IMR-90 (cell line): ENCODE measurements around the gene HOXD9. TPM values are rescaled to one million over a fixed set of nuclear protein-coding genes. Genes with fewer than 3 reads are reported as not detected.

Experiments used
- ATAC-seq: fragments of 200-7000 bp; cut with Tn5 transposase; 2 replicates; pipeline ENCODE4 v1.9.1; 2020; ENCODE audit warnings: low read depth, mild to moderate bottlenecking, moderate library complexity
- BruUV-seq: library from RNA; stranded (reverse); fragments of 400-500 nt; replicated peaks from 2 replicates; lab custom pipeline; 2021; lab: Mats Ljungman, UMichigan
- CTCF ChIA-PET: fragments of 300-600 bp; formaldehyde crosslinking; extraction: SDS; loops from one replicate; lab custom pipeline; 2021; ENCODE audit warnings: antibody characterized with exemption; lab: Yijun Ruan, JAX
- POLR2A ChIA-PET: fragments of 300-600 bp; sonication (Branson Sonifier 250); formaldehyde crosslinking; loops from one replicate; lab custom pipeline; 2022; ENCODE audit warnings: antibody characterized with exemption; ENCODE audit not compliant: unreplicated experiment; lab: Charles Lee
- DNase-seq: peaks from one replicate; pipeline ENCODE4 v3.0.0; 2013
- H2AFZ ChIP-seq: replicated peaks from 2 replicates; pipeline ENCODE3; 2013; ENCODE audit warnings: low read length, mild to moderate bottlenecking; ENCODE audit not compliant: poor library complexity
- H2AK5ac ChIP-seq: 2 replicates; pipeline ENCODE4 v1.6.1; 2013; ENCODE audit warnings: low read depth, low read length, inconsistent platforms
- H2AK9ac ChIP-seq: replicated peaks from 2 replicates; pipeline ENCODE3; 2013; ENCODE audit warnings: mild to moderate bottlenecking, low read depth, low read length, moderate library complexity; ENCODE audit not compliant: poor library complexity
- H2BK120ac ChIP-seq: 2 replicates; pipeline ENCODE4 v1.6.1; 2013; ENCODE audit warnings: low read depth, low read length, inconsistent platforms
- H2BK15ac ChIP-seq: 3 replicates; pipeline ENCODE4 v1.6.1; 2013; ENCODE audit warnings: low read depth, low read length, inconsistent platforms
- H2BK20ac ChIP-seq: 2 replicates; pipeline ENCODE4 v1.6.1; 2013; ENCODE audit warnings: low read depth, mild to moderate bottlenecking, inconsistent platforms, low read length, moderate library complexity
- H2BK5ac ChIP-seq: 2 replicates; pipeline ENCODE4 v1.6.1; 2013; ENCODE audit warnings: mild to moderate bottlenecking, low read depth, low read length, inconsistent platforms; ENCODE audit not compliant: poor library complexity, severe bottlenecking
- H3K14ac ChIP-seq: replicated peaks from 2 replicates; pipeline ENCODE4 v1.6.1; 2013; ENCODE audit warnings: low read depth, low read length, inconsistent platforms
- H3K18ac ChIP-seq: 2 replicates; pipeline ENCODE4 v1.6.1; 2013; ENCODE audit warnings: low read depth, low read length, control low read depth
- H3K23ac ChIP-seq: 2 replicates; pipeline ENCODE4 v1.6.1; 2013; ENCODE audit warnings: low read depth, low read length, inconsistent platforms
- H3K27ac ChIP-seq: 2 replicates; pipeline ENCODE4 v1.5.1; 2013; ENCODE audit warnings: mild to moderate bottlenecking, control low read depth, low read length; ENCODE audit not compliant: insufficient read depth
- H3K27me3 ChIP-seq: 2 replicates; pipeline ENCODE4 v1.6.1; 2013; ENCODE audit warnings: low read length; ENCODE audit not compliant: control insufficient read depth, insufficient read depth
- H3K36me3 ChIP-seq: 2 replicates; pipeline ENCODE4 v1.6.1; 2013; ENCODE audit warnings: low read length, mixed read lengths; ENCODE audit not compliant: control insufficient read depth, insufficient read depth
- H3K4ac ChIP-seq: 2 replicates; pipeline ENCODE4 v1.6.1; 2013; ENCODE audit warnings: low read depth, low read length, inconsistent platforms
- H3K4me1 ChIP-seq: 2 replicates; pipeline ENCODE4 v1.6.1; 2013; ENCODE audit warnings: low read length, mixed read lengths; ENCODE audit not compliant: control insufficient read depth, insufficient read depth
- H3K4me2 ChIP-seq: 2 replicates; pipeline ENCODE4 v1.6.1; 2013; ENCODE audit warnings: low read depth, mild to moderate bottlenecking, control low read depth, low read length, moderate library complexity
- H3K4me3 ChIP-seq: 2 replicates; pipeline ENCODE4 v1.5.1; 2013; ENCODE audit warnings: low read depth, mild to moderate bottlenecking, control low read depth, low read length, moderate library complexity; ENCODE audit not compliant: insufficient read depth
- H3K56ac ChIP-seq: 2 replicates; pipeline ENCODE4 v1.6.1; 2013; ENCODE audit warnings: low read length, inconsistent platforms; ENCODE audit not compliant: insufficient read depth; ENCODE audit errors: extremely low read depth
- H3K79me1 ChIP-seq, 2 experiments: 2 replicates each; pipeline ENCODE4 v1.6.1; 2013; ENCODE audit warnings: low read length in 2 of 2, inconsistent platforms in 1 of 2, low read depth in 1 of 2
- H3K9ac ChIP-seq: 2 replicates; pipeline ENCODE4 v1.6.1; 2013; ENCODE audit warnings: low read depth, low read length, control low read depth
- H3K9me1 ChIP-seq: 2 replicates; pipeline ENCODE4 v1.6.1; 2013; ENCODE audit warnings: low read length, inconsistent platforms; ENCODE audit not compliant: insufficient read depth
- H3K9me3 ChIP-seq: 2 replicates; pipeline ENCODE4 v1.6.1; 2013; ENCODE audit warnings: low read length; ENCODE audit not compliant: control insufficient read depth, insufficient read depth
- H4K20me1 ChIP-seq: 2 replicates; pipeline ENCODE4 v1.6.1; 2013; ENCODE audit warnings: low read length, inconsistent platforms; ENCODE audit not compliant: insufficient read depth
- H4K5ac ChIP-seq: 2 replicates; pipeline ENCODE4 v1.6.1; 2013; ENCODE audit warnings: mild to moderate bottlenecking, low read depth, low read length, control low read depth
- H4K8ac ChIP-seq, 2 experiments: 2 replicates each; pipeline ENCODE4 v1.6.1; 2013; ENCODE audit warnings: low read depth in 2 of 2, low read length in 2 of 2, control low read depth in 1 of 2, inconsistent platforms in 1 of 2
- H4K91ac ChIP-seq: 2 replicates; pipeline ENCODE4 v1.6.1; 2013; ENCODE audit warnings: low read depth, low read length, inconsistent platforms; ENCODE audit not compliant: insufficient read depth
- BHLHE40 ChIP-seq: fragments of 150-350 bp; IDR thresholded peaks from 2 replicates; pipeline ENCODE4 v1.6.1; 2016; ENCODE audit warnings: mild to moderate bottlenecking, low read depth, low read length
- CEBPB ChIP-seq: IDR thresholded peaks from 2 replicates; pipeline ENCODE4 v1.6.1; 2012; ENCODE audit warnings: low read depth, low read length, improper control_type of control experiment
- CHD1 ChIP-seq: IDR thresholded peaks from 2 replicates; pipeline ENCODE4 v1.6.1; 2012; ENCODE audit warnings: low read depth, low read length, improper control_type of control experiment
- ELK1 ChIP-seq: fragments of 150-350 bp; IDR thresholded peaks from 2 replicates; pipeline ENCODE4 v1.6.1; 2016; ENCODE audit warnings: low read depth, mild to moderate bottlenecking, low read length, moderate library complexity, borderline replicate concordance
- MAFK ChIP-seq: IDR thresholded peaks from 2 replicates; pipeline ENCODE4 v1.6.1; 2012; ENCODE audit warnings: low read depth, low read length, improper control_type of control experiment
- MXI1 ChIP-seq: IDR thresholded peaks from 2 replicates; pipeline ENCODE4 v1.6.1; 2012; ENCODE audit warnings: low read depth, mild to moderate bottlenecking, low read length, moderate library complexity, borderline replicate concordance
- NFE2L2 ChIP-seq: fragments of 150-350 bp; IDR thresholded peaks from 2 replicates; pipeline ENCODE4 v1.6.1; 2016; ENCODE audit warnings: low read depth, mild to moderate bottlenecking, low read length
- POLR2A ChIP-seq: IDR thresholded peaks from 2 replicates; pipeline ENCODE4 v1.6.1; 2012; ENCODE audit warnings: mild to moderate bottlenecking, low read depth, low read length
- RAD21 ChIP-seq: IDR thresholded peaks from 2 replicates; pipeline ENCODE4 v1.6.1; 2012; ENCODE audit warnings: low read length, improper control_type of control experiment
- RCOR1 ChIP-seq: IDR thresholded peaks from 2 replicates; pipeline ENCODE4 v1.6.1; 2012; ENCODE audit warnings: mild to moderate bottlenecking, low read length, improper control_type of control experiment; ENCODE audit not compliant: insufficient replicate concordance
- RFX5 ChIP-seq: IDR thresholded peaks from 2 replicates; pipeline ENCODE4 v1.8.0; 2012; ENCODE audit warnings: low read depth, mild to moderate bottlenecking, low read length, moderate library complexity
- SMC3 ChIP-seq: fragments of 150-350 bp; IDR thresholded peaks from 2 replicates; pipeline ENCODE4 v1.6.1; 2016; ENCODE audit warnings: low read depth, mild to moderate bottlenecking, antibody characterized with exemption, low read length, moderate library complexity
- USF2 ChIP-seq: fragments of 150-350 bp; IDR thresholded peaks from 2 replicates; pipeline ENCODE4 v1.6.1; 2017; ENCODE audit warnings: mild to moderate bottlenecking, antibody characterized with exemption, low read length, low read depth
- WGBS, 2 experiments: methylation state at CpG; one replicate each; pipeline versions ENCODE4 v1.1.5 to v1.1.7; 2013; ENCODE audit warnings: missing lambda C conversion rate in 2 of 2; ENCODE audit not compliant: insufficient read length in 1 of 2; ENCODE audit errors: extremely low coverage in 2 of 2; 5-methylcytosine and 5-hydroxymethylcytosine counted together
- dilution Hi-C: fragments of 300-500 bp; cut with HindIII; formaldehyde crosslinking; loops from one replicate; pipeline ENCODE4 v1.14.3; 2018; ENCODE audit warnings: low sequenced_read_pairs; ENCODE audit not compliant: unreplicated experiment
- in situ Hi-C: fragments of 300-500 bp; cut with MboI; formaldehyde crosslinking; loops from 3 replicates; pipeline ENCODE4 v1.14.3; 2019; ENCODE audit warnings: low sequenced_read_pairs, inconsistent platforms, mixed read lengths
- intact Hi-C: fragments of 100-400 bp; cut with micrococcal nuclease; formaldehyde crosslinking; loops from 2 replicates; pipeline ENCODE4 v1.10.0; 2022
- polyA plus RNA-seq, 3 experiments: library from polyadenylated mRNA; depleted of rRNA; stranded (reverse); fragments of >200 nt; gene quantifications; 2 replicates each; pipeline ENCODE4 v1.2.3, GENCODE V29; 2012; ENCODE audit warnings: low replicate concordance in 1 of 3
- total RNA-seq: library from RNA; depleted of rRNA; stranded (reverse); fragments of >200 nt; gene quantifications from 2 replicates; pipeline ENCODE4 v1.2.3, GENCODE V29; 2012
- TF ChIP-seq, protein P1 (sequence below): conservative IDR thresholded peaks from 2 replicates; pipeline ENCODE4 v1.5.1; 2012; ENCODE audit warnings: mild to moderate bottlenecking, low read depth, low read length, improper control_type of control experiment

The HOXD9 gene
- total and polyA plus RNA-seq, 2 of the 4 experiments (the other 2 are of a cell fraction) = not detected

GRCh38 chr2:176130147-176130956 is 7.8 kb downstream of the HOXD9 start:
- peak overlapping the region; percentile 39; the same call in 1 of the 2 replicates for H3K4me2 ChIP-seq
- no peaks in the 10 kb centered on the region; the same call in none of the 2 replicates for H3K9me3 ChIP-seq
- peak overlapping the region; percentile 7; the same call in 1 of the 2 replicates for H3K4me3 ChIP-seq
- no peaks in the 10 kb centered on the region for H3K4me1 ChIP-seq
- no peak overlapping the region for H3K18ac ChIP-seq
- H3K27ac ChIP-seq = no peak overlapping the region
- peak overlapping the region; percentile 66 for H2AFZ ChIP-seq
- H4K91ac ChIP-seq = no peak overlapping the region
- H2AK9ac ChIP-seq = no peak overlapping the region
- H2BK120ac ChIP-seq = no peak overlapping the region
- no peaks in the 10 kb centered on the region for H3K36me3 ChIP-seq
- no peaks in the 10 kb centered on the region for H3K9me1 ChIP-seq
- H3K4ac ChIP-seq = no peak overlapping the region
- peaks cover 86% of the 10 kb centered on the region for H3K27me3 ChIP-seq
- intact Hi-C loops (no loop called here), dilution Hi-C loops (no loop called here), in situ Hi-C loops (no loop called here)
- H4K5ac ChIP-seq = no peak overlapping the region
- no peaks in the 10 kb centered on the region for H3K79me1 ChIP-seq
- ChIA-PET CTCF (interaction anchor here (1.3 to 1.7 kb wide), 3 partner anchors 9 to 1019 kb away, joined by 3 to 6 read pairs (median 3); no protein-coding TSS in a partner anchor), POLR2A (no interaction called here)
- H2AK5ac ChIP-seq = no peak overlapping the region
- H4K8ac ChIP-seq = no peak overlapping the region
- peak; percentile 48 for ATAC-seq
- DNase-seq = no peak
- H2BK20ac ChIP-seq = no peak overlapping the region
- no peak overlapping the region for H3K9ac ChIP-seq
- peak overlapping the region; percentile 51; the same call in 1 of the 2 replicates for H3K23ac ChIP-seq
- H4K20me1 ChIP-seq = no peaks in the 10 kb centered on the region
- H3K14ac ChIP-seq = no peak overlapping the region
- H2BK15ac ChIP-seq = no peak overlapping the region
- H2BK5ac ChIP-seq = no peak overlapping the region
- H3K56ac ChIP-seq = no peak overlapping the region
- WGBS, 2 experiments = 0% methylated on average over 44 of the region's 100 CpGs; no CpG with 5 or more reads in 1 of the 2 experiments
- no TSS peak for BruUV-seq
- TF ChIP-seq ELK1 (no peak), MXI1 (no peak), CHD1 (no peak), SMC3 (no peak), CEBPB (no peak), RCOR1 (no peak), RAD21 (no peak), NFE2L2 (no peak), RFX5 (no peak), POLR2A (no peak), USF2 (no peak), MAFK (no peak), BHLHE40 (no peak)
- TF ChIP-seq, protein P1, sequence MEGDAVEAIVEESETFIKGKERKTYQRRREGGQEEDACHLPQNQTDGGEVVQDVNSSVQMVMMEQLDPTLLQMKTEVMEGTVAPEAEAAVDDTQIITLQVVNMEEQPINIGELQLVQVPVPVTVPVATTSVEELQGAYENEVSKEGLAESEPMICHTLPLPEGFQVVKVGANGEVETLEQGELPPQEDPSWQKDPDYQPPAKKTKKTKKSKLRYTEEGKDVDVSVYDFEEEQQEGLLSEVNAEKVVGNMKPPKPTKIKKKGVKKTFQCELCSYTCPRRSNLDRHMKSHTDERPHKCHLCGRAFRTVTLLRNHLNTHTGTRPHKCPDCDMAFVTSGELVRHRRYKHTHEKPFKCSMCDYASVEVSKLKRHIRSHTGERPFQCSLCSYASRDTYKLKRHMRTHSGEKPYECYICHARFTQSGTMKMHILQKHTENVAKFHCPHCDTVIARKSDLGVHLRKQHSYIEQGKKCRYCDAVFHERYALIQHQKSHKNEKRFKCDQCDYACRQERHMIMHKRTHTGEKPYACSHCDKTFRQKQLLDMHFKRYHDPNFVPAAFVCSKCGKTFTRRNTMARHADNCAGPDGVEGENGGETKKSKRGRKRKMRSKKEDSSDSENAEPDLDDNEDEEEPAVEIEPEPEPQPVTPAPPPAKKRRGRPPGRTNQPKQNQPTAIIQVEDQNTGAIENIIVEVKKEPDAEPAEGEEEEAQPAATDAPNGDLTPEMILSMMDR = no peak
